GM12872 (cell line): ENCODE measurements around the gene PCTP.

Experiments used
- TF ChIP-seq, protein P1 (sequence below): IDR thresholded peaks from 3 replicates; pipeline ENCODE4 v1.5.1; 2011; ENCODE audit warnings: low read depth, mild to moderate bottlenecking, low read length, moderate library complexity; ENCODE audit not compliant: insufficient read depth

PCTP gene

DNA sequence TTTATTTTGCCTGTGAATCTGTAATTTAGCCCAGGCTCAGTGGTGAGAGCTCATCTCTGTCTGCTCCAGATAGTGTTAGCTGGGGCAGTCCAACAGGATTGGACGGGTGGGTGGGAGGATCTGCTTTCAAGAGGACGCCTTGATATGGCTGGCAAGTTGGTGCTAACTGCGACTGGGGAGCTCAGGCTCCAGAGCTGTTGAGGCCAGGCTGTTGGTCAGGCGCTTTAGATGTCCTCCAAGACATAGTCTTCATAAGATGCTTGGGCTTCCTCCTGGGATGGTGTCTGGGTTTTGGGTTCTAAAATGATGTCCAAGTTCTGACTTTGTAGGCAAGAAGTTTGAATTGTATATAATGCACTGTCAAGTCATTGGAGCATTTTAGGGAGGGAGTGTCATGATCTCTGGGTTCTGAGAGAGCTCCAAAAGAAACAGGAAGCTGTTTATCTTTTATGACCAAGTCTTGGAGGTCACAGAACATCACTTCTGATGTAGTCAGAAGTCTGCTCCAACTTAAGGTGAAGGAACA is 12.8 kb upstream of the PCTP start:
- TF ChIP-seq, protein P1, sequence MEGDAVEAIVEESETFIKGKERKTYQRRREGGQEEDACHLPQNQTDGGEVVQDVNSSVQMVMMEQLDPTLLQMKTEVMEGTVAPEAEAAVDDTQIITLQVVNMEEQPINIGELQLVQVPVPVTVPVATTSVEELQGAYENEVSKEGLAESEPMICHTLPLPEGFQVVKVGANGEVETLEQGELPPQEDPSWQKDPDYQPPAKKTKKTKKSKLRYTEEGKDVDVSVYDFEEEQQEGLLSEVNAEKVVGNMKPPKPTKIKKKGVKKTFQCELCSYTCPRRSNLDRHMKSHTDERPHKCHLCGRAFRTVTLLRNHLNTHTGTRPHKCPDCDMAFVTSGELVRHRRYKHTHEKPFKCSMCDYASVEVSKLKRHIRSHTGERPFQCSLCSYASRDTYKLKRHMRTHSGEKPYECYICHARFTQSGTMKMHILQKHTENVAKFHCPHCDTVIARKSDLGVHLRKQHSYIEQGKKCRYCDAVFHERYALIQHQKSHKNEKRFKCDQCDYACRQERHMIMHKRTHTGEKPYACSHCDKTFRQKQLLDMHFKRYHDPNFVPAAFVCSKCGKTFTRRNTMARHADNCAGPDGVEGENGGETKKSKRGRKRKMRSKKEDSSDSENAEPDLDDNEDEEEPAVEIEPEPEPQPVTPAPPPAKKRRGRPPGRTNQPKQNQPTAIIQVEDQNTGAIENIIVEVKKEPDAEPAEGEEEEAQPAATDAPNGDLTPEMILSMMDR: no peak

DNA sequence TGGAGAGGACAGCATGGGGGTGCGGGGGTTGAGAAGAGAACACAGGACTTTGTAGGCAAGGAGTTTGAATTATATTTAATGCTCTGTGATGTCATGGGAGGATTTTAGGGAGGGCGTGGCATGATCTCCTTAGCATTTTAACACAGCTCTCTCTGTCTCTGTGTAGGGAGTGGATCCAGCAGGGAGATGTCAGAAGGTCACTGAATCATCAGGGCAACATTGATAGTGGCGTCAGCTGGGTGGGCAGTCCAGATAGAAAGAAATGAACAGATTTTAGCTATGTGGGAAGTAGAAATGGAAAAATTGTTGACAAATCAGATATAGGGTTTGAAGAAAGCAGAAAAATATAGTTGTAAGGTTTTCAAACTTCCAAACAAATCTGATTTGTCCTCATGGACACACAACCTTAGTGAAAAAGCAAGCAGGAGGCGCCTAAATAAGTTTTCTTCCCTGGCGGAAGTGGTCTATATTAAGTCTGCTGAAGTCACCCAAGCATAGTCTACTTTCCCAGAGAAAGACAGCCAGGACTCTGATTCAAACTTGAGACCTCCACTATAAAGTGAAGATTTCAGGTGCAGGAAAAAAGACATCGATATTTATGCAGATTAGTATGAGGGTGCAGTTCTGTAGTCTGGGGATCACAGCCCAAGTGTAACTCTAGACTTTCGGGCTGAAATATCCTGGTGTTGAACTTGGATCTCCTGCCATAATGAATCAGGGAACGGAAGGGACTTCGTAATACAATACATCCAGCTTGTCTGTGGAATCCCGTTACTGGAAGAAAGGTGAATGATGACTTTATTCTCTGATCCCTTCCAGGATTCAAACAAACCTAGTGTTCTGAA is 10.1 kb upstream of the PCTP start:
- TF ChIP-seq, protein P1: no peak

DNA sequence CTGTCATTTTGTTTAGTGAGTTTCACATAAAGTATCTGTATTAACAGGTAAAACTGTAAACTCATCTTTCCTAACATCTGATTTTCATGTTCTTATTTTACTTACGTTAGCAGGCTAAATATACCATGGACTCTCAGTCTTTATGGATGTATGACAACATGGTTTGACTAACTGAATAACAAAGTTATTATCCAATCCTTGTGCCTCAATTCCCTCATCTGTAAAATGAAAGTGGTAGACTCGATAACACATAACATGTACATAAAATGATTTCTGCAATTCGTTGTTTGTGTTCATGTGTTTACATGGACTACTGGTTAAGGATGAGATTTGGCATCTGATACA is 9.5 kb upstream of the PCTP start:
- TF ChIP-seq, protein P1: no peak

DNA sequence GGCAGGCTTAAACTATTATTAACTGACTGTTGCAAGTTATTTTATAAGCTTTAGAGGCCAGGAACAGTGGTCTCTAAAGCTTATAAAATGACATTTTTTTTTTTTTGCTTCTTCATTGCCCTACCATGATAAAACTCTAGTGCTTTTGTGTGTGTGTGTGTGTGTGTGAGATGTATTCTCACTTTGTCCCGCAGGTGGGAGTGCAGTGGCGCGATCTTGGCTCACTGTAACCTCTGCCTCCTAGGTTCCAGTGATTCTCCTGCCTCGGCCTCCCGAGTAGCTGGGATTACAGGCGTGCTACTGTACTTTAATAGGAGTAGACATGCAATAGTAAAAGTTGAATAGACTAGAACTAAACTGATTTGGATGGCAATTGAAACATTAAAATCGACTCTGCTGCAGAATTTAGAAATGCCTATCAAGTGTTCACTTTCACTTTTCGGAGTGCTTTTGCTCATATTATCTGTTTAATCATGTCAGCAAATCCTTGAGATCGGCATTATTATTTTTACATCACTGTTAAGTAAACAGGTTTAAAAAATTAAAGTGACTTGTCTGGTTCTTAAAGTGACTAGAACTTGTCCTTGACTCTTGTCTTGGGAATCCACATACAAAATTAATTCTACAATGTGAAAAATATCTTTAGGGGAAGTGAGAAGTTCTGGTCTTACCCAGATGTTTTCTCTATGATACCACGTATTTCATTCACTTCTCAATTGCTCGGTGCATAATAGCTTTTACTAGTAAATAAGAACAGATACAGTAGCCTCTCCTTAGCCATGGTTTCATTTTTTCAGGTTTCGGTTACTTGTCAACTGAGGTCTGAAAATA is 8.4 kb upstream of the PCTP start:
- TF ChIP-seq, protein P1: no peak

DNA sequence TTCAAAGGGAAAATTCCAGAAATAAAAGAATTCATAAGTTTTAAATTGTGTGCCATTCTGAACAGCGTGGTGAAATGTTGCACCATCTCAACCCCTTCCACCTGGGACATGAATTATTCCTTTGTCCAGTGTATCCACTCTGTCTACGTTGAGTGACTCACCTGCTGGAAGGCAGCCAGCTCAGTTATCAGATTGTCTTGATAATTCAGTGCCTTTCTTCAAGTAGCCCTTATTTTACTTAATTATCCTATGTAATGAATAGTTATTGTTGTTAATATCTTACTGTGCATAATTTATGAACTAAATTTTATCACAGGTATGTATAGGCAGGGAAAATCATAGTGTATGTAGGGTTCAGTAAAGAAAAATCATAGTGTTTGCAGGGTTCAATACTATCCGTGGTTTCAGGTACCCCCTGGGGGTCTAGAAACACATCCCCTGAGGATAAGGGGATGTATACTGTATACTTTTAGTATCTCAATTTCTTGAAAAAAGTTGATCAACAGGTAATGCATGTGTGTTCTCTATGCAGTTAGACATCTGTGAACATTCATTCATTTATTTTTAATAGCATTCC is 7.7 kb upstream of the PCTP start:
- TF ChIP-seq, protein P1: no peak

DNA sequence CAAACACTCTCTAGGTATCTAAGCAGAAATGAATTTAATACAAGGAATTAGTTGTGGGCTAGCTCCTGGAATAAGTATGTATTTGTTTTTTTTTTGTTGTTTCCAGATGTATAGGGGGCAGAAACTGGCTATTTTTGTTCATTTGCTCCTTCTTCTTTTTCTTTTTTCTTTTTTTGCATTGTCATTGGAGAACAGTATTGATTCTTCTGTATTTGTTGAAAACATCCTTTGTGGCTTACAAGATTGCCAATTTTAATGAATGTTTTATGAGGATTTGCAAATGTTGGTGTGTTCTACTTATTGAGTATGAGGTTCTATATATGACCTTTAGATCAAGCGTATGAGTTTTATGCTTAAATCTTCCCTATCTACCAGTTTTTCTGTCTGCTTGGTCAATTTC is 5.6 kb upstream of the PCTP start:
- TF ChIP-seq, protein P1: no peak

DNA sequence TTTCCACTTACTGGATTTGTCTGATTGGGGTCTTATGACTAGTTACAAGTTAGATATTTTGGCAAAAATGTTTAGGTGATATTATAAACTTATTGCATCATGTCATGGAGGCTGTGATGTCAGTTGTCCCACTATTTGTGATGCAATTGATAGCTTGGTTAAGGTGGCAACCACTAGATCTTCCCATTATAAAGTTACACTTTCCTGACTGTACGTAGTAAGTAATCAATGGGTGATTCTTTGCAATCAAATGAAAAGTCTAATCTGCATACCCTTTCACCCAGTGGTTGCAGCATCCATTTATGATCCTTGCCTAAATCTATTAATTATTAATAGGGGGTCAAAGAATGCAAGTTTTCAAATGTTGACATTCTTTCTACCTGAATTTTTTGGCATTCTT is 4.4 kb upstream of the PCTP start:
- TF ChIP-seq, protein P1: no peak
